HCT116 (cell line): ENCODE results near the gene SDK1. TPM values are rescaled to one million over a fixed set of nuclear protein-coding genes. Genes with fewer than 3 reads are reported as not detected.

ENCODE experiments used
- ATAC-seq: fragments of 200-7000 bp; cut with Tn5 transposase; 2 replicates; pipeline ENCODE4 v1.9.1; 2020; ENCODE audit warnings: mild to moderate bottlenecking, moderate library complexity
- BruUV-seq: library from RNA; stranded (reverse); fragments of 400-500 nt; replicated peaks from 2 replicates; lab custom pipeline; 2021; lab: Mats Ljungman, UMichigan
- CTCF ChIA-PET: fragments of 300-600 bp; sonication (Branson Sonifier 250); formaldehyde crosslinking; loops from one replicate; lab custom pipeline; 2021; ENCODE audit warnings: antibody characterized with exemption; lab: Charles Lee
- POLR2A ChIA-PET: fragments of 300-600, 350-600 bp; sonication (Branson Sonifier 250); formaldehyde crosslinking; loops from one replicate; lab custom pipeline; 2021; ENCODE audit warnings: antibody characterized with exemption; lab: Charles Lee
- RAD21 ChIA-PET, 2 experiments: fragments of 300-600 bp; sonication (Branson Sonifier 250); formaldehyde crosslinking; loops; one replicate each; lab custom pipeline; 2023; ENCODE audit warnings: low total read pairs in 2 of 2; ENCODE audit not compliant: uncharacterized antibody in 2 of 2, unreplicated experiment in 2 of 2, low non-redundant PET in 1 of 2; lab: Charles Lee
- DNase-seq: peaks from one replicate; pipeline ENCODE4 v3.0.0-alpha.2; 2010; ENCODE audit warnings: low read depth, low spot score
- H2AFZ ChIP-seq: fragments of 200-600 bp; shearing (Covaris generic), sonication (generic); 2 replicates; pipeline ENCODE4 v1.6.1; 2017; ENCODE audit warnings: low read depth, mixed run types, mixed read lengths, antibody characterized with exemption, low read length; ENCODE audit not compliant: poor library complexity, severe bottlenecking
- H3K27ac ChIP-seq: 2 replicates; pipeline ENCODE4 v1.5.1; 2012; ENCODE audit warnings: low read depth, low read length
- H3K27me3 ChIP-seq: fragments of 200-600 bp; sonication (generic); 2 replicates; pipeline ENCODE4 v1.6.1; 2016; ENCODE audit warnings: mixed run types, low read length, mixed read lengths; ENCODE audit not compliant: insufficient read depth
- H3K36me3 ChIP-seq, 2 experiments: fragments of 200-500 bp in 1 of 2; fragments of 200-600 bp in 1 of 2; sonication (Bioruptor generic) in 1 of 2; sonication (generic) in 1 of 2; 2 replicates each; pipeline versions ENCODE4 v1.5.1 to v1.6.1; 2014 to 2016; ENCODE audit warnings: low read length in 2 of 2, inconsistent platforms in 1 of 2, mixed read lengths in 1 of 2, mixed run types in 1 of 2; ENCODE audit not compliant: insufficient read depth in 2 of 2, control insufficient read depth in 1 of 2
- H3K4me1 ChIP-seq, 2 experiments: fragments of 200-600 bp in 1 of 2; sonication (generic) in 1 of 2; 2 replicates each; pipeline versions ENCODE4 v1.5.1 to v1.6.1; 2012 to 2017; ENCODE audit warnings: low read length in 2 of 2, inconsistent platforms in 1 of 2, mild to moderate bottlenecking in 1 of 2, mixed read lengths in 1 of 2, mixed run types in 1 of 2, moderate library complexity in 1 of 2; ENCODE audit not compliant: insufficient read depth in 2 of 2, control insufficient read depth in 1 of 2
- H3K4me2 ChIP-seq: fragments of 200-600 bp; sonication (generic); 2 replicates; pipeline ENCODE4 v1.6.1; 2017; ENCODE audit warnings: mixed run types, low read length, mixed read lengths
- H3K4me3 ChIP-seq, 2 experiments: fragments of 200-600 bp in 1 of 2; sonication (generic) in 1 of 2; replicated peaks in 1 of 2; 2 replicates each; pipeline ENCODE4 v1.5.1; 2011 to 2016; ENCODE audit warnings: low read length in 2 of 2, control low read depth in 1 of 2, low read depth in 1 of 2, mild to moderate bottlenecking in 1 of 2, mixed read lengths in 1 of 2, mixed run types in 1 of 2
- H3K79me2 ChIP-seq: fragments of 200-600 bp; sonication (generic); 2 replicates; pipeline ENCODE4 v1.6.1; 2017; ENCODE audit warnings: mild to moderate bottlenecking, mixed run types, low read length, moderate library complexity, mixed read lengths; ENCODE audit not compliant: insufficient read depth
- H3K9ac ChIP-seq: fragments of 200-600 bp; sonication (generic); 2 replicates; pipeline ENCODE4 v1.6.1; 2016; ENCODE audit warnings: low read length, mixed read lengths
- H3K9me2 ChIP-seq: fragments of 200-600 bp; sonication (generic), shearing (Covaris generic); 2 replicates; pipeline ENCODE4 v1.6.1; 2017; ENCODE audit warnings: mixed run types, mild to moderate bottlenecking, moderate library complexity; ENCODE audit not compliant: insufficient read depth
- H3K9me3 ChIP-seq, 2 experiments: fragments of 200-500 bp in 1 of 2; fragments of 200-600 bp in 1 of 2; sonication (Bioruptor generic) in 1 of 2; sonication (generic) in 1 of 2; 2 replicates each; pipeline ENCODE4 v1.6.1; 2014 to 2017; ENCODE audit warnings: low read length in 2 of 2, mixed read lengths in 2 of 2, inconsistent platforms in 1 of 2, low read depth in 1 of 2, mild to moderate bottlenecking in 1 of 2, mixed run types in 1 of 2, moderate library complexity in 1 of 2; ENCODE audit not compliant: control insufficient read depth in 1 of 2, insufficient read depth in 1 of 2
- H4K20me1 ChIP-seq: fragments of 200-600 bp; sonication (generic), shearing (Covaris generic); 2 replicates; pipeline ENCODE4 v1.6.1; 2017; ENCODE audit warnings: mixed run types, mild to moderate bottlenecking, moderate library complexity; ENCODE audit not compliant: insufficient read depth
- EZH2phosphoT487 ChIP-seq: fragments of 200-600 bp; IDR thresholded peaks from 2 replicates; pipeline ENCODE4 v1.6.1; 2018; ENCODE audit warnings: antibody characterized with exemption, borderline replicate concordance
- POLR2A ChIP-seq: IDR thresholded peaks from 2 replicates; pipeline ENCODE4 v1.7.0; 2011; ENCODE audit warnings: borderline replicate concordance; ENCODE audit not compliant: insufficient read depth, insufficient read length; ENCODE audit errors: extremely low read depth
- YY1 ChIP-seq: IDR thresholded peaks from 2 replicates; pipeline ENCODE4 v1.6.1; 2011; ENCODE audit warnings: low read length, low read depth, moderate library complexity, mild to moderate bottlenecking; ENCODE audit not compliant: insufficient replicate concordance; ENCODE audit errors: extremely low read depth
- intact Hi-C: fragments of 100-400 bp; cut with micrococcal nuclease; formaldehyde crosslinking; loops from 2 replicates; pipeline ENCODE4 v1.10.0; 2022
- total RNA-seq: library from RNA; stranded (reverse); gene quantifications from one replicate; pipeline ENCODE4 v1.2.1, GENCODE V29; 2021; ENCODE audit not compliant: unreplicated experiment
- TF ChIP-seq, protein P1 (sequence below): IDR thresholded peaks from 2 replicates; pipeline ENCODE4 v1.6.1; 2012

SDK1 gene
- total RNA-seq, 1 experiment from 2014 or later: 0.05 TPM

DNA sequence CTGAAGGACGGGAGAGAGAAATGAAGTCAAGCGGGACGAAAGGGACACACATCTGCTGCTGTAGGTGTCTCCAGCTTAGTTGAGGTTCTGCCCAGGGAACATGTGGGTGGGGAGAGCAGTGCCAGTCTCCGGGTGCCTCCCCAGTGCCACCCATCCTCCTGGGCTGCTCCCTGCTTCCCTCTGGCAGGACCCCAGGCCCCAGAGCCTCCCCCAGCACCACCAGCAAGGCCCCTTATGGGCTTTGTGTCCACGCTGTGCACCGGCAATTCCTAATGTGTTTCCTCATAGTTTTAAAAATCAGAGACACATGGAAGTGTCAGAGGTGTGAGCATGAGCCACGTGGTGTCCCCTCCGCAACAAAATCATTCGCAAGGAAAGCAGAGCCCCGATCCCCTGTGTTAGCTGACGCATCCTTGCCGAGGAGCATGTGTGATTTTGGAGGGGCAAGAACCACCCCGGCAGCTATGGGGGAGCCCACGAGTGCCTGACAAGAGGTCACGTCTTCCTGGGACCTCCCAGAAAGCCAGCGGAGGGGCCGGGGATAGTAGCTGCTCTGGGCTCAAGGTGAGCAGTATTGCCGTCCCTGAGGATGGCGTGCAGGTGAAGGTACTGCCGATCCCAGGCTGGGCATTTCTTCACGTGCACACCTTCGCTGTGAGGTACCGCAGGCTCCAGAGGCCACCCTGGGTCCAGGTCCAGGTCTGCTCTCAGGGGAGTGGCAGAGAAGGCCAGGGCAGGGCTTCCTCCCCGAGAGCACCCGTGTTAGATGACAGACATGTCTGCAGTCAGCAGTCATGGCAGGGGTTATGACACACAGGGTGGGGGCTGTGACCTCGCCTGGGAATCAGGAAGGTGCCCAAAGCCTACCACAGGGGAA is 932.8 kb downstream of the SDK1 start:
- Histone ChIP-seq H3K9ac (no peak overlapping the region), H3K4me2 (no peak overlapping the region), H3K9me2 (no peaks in the 10 kb centered on the region), H3K4me1 (no peaks in the 10 kb centered on the region), H3K27ac (no peak overlapping the region), H4K20me1 (no peaks in the 10 kb centered on the region), H3K79me2 (no peaks in the 10 kb centered on the region), H3K27me3 (peaks cover 6% of the 10 kb centered on the region; the same call in 1 of the 2 replicates), H3K9me3 (no peaks in the 10 kb centered on the region), H2AFZ (no peak overlapping the region), H3K4me3 (no peak overlapping the region), H3K36me3 (no peaks in the 10 kb centered on the region)
- no peak for DNase-seq
- no peak for ATAC-seq
- CTCF ChIA-PET: no interaction called here
- RAD21 ChIA-PET: interaction anchor here in 1 of 2 experiments (0.6 kb wide), 1 partner anchor 1546 kb away, joined by 3 read pairs; no protein-coding TSS in a partner anchor
- TF ChIP-seq POLR2A: no peak
- POLR2A ChIA-PET: no interaction called here
- intact Hi-C loops: no loop called here
- no TSS peak for BruUV-seq

DNA sequence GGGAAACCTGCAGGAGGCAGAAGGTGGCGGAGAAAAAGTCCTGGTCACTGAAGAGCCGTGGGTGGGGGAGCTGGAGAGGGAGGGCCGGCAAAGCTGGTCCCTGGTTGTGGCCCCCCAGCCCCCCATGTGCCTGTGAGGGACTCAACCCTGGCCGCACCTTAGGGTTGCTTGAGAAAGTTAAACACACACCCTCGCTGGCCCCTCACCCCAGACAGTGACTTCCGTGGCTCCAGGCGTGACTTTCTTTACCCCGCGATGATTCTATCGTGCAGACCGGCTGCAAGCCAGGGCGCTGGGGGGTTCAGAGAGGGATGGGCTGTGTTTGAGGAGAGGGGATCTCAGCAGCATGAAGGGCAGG is 933.4 kb downstream of the SDK1 start:
- BruUV-seq: no TSS peak
- intact Hi-C loops: no loop called here
- RAD21 ChIA-PET: interaction anchor here in 1 of 2 experiments (0.6 kb wide), 1 partner anchor 1545 kb away, joined by 3 read pairs; no protein-coding TSS in a partner anchor
- TF ChIP-seq, protein P1, sequence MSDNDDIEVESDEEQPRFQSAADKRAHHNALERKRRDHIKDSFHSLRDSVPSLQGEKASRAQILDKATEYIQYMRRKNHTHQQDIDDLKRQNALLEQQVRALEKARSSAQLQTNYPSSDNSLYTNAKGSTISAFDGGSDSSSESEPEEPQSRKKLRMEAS: no peak
- no peak for TF ChIP-seq YY1
- no peak for TF ChIP-seq EZH2phosphoT487
- TF ChIP-seq, all 23 proteins: peak for 0
- no peaks in the 10 kb centered on the region for H3K36me3 ChIP-seq
- H3K9me3 ChIP-seq: no peaks in the 10 kb centered on the region
- H3K4me3 ChIP-seq: no peak overlapping the region
- H3K9me2 ChIP-seq: no peaks in the 10 kb centered on the region
- CTCF ChIA-PET: no interaction called here
- no peaks in the 10 kb centered on the region for H3K4me1 ChIP-seq
- H3K9ac ChIP-seq: no peak overlapping the region
- ATAC-seq (no peak), DNase-seq (no peak)
- H3K27me3 ChIP-seq: peaks cover 6% of the 10 kb centered on the region; the same call in 1 of the 2 replicates
- no peaks in the 10 kb centered on the region for H3K79me2 ChIP-seq
- no peak overlapping the region for H2AFZ ChIP-seq
- no peaks in the 10 kb centered on the region for H4K20me1 ChIP-seq
- POLR2A ChIA-PET: no interaction called here
- H3K4me2 ChIP-seq: no peak overlapping the region
- H3K27ac ChIP-seq: no peak overlapping the region
